Endothelial cell of umbilical vein (primary cell): ENCODE results near the gene UBXN11. TPM values are rescaled to one million over a fixed set of nuclear protein-coding genes. Genes with fewer than 3 reads are reported as not detected.

Source experiments
- BruUV-seq: library from RNA; stranded (reverse); fragments of 400-500 nt; replicated peaks from 2 replicates; lab custom pipeline; 2021; lab: Mats Ljungman, UMichigan
- CTCF ChIA-PET: fragments of 300-600, 350-600 bp; sonication (Branson Sonifier 250); formaldehyde crosslinking; loops from one replicate; lab custom pipeline; 2021; ENCODE audit warnings: antibody characterized with exemption, inconsistent platforms; lab: Charles Lee
- POLR2A ChIA-PET: fragments of 300-600, 350-600 bp; sonication (Branson Sonifier 250); formaldehyde crosslinking; loops from one replicate; lab custom pipeline; 2021; ENCODE audit warnings: antibody characterized with exemption, inconsistent platforms; lab: Charles Lee
- DNase-seq: peaks from one replicate; pipeline ENCODE4 v3.0.0-alpha.2; 2011; ENCODE audit warnings: low read depth, low spot score
- FAIRE-seq: peaks from 2 replicates; lab custom pipeline; 2011; peaks lifted over from hg19 to GRCh38; lab: Jason Lieb, UNC
- H2AFZ ChIP-seq: 2 replicates; pipeline ENCODE4 v1.6.0; 2012; ENCODE audit warnings: low read depth, low read length, control low read depth, inconsistent platforms
- H3K27ac ChIP-seq: 2 replicates; pipeline ENCODE4 v1.5.1; 2011; ENCODE audit warnings: low read depth, mild to moderate bottlenecking, control low read depth, low read length, moderate library complexity; ENCODE audit not compliant: insufficient read depth
- H3K27me3 ChIP-seq, 2 experiments: 2 replicates each; pipeline versions ENCODE4 v1.6.0 to v1.6.1; 2011; ENCODE audit warnings: low read length in 2 of 2, mixed read lengths in 1 of 2; ENCODE audit not compliant: control insufficient read depth in 2 of 2, insufficient read depth in 2 of 2
- H3K36me3 ChIP-seq, 2 experiments: 2 replicates in 1 of 2; 3 replicates in 1 of 2; pipeline ENCODE4 v1.5.1; 2011; ENCODE audit warnings: low read length in 2 of 2, mild to moderate bottlenecking in 1 of 2, moderate library complexity in 1 of 2; ENCODE audit not compliant: control insufficient read depth in 2 of 2, insufficient read depth in 2 of 2; ENCODE audit errors: extremely low read depth in 1 of 2
- H3K4me1 ChIP-seq: 3 replicates; pipeline ENCODE4 v1.5.1; 2011; ENCODE audit warnings: mild to moderate bottlenecking, low read length; ENCODE audit not compliant: control insufficient read depth, insufficient read depth; ENCODE audit errors: extremely low read depth
- H3K4me2 ChIP-seq: 2 replicates; pipeline ENCODE4 v1.6.1; 2011; ENCODE audit warnings: low read length, control low read depth, mixed read lengths; ENCODE audit not compliant: insufficient read depth
- H3K4me3 ChIP-seq, 3 experiments: fragments of 200-600 bp in 1 of 3; sonication (generic), shearing (Covaris generic) in 1 of 3; replicated peaks in 1 of 3; 2 replicates each; pipeline ENCODE4 v1.5.1; 2011 to 2016; ENCODE audit warnings: control low read depth in 3 of 3, low read length in 3 of 3, mild to moderate bottlenecking in 2 of 3, inconsistent platforms in 1 of 3, low read depth in 1 of 3, moderate library complexity in 1 of 3; ENCODE audit not compliant: insufficient read depth in 1 of 3
- H3K79me2 ChIP-seq: 2 replicates; pipeline ENCODE4 v1.6.0; 2012; ENCODE audit warnings: low read length, inconsistent platforms; ENCODE audit not compliant: control insufficient read depth, insufficient read depth
- H3K9ac ChIP-seq: replicated peaks from 2 replicates; pipeline ENCODE3; 2011; ENCODE audit warnings: low read length, control low read depth; ENCODE audit not compliant: insufficient read depth; ENCODE audit errors: extremely low read depth
- H3K9me1 ChIP-seq: replicated peaks from 3 replicates; pipeline ENCODE4 v1.6.0; 2011; ENCODE audit warnings: mild to moderate bottlenecking, low read length; ENCODE audit not compliant: control insufficient read depth, insufficient read depth; ENCODE audit errors: extremely low read depth
- H3K9me3 ChIP-seq: replicated peaks from 2 replicates; pipeline ENCODE4 v1.5.1; 2012; ENCODE audit warnings: low read length, inconsistent platforms; ENCODE audit not compliant: control insufficient read depth, insufficient read depth
- H4K20me1 ChIP-seq: replicated peaks from 2 replicates; pipeline ENCODE3; 2011; ENCODE audit warnings: mild to moderate bottlenecking, low read length; ENCODE audit not compliant: control insufficient read depth, insufficient read depth; ENCODE audit errors: extremely low read depth
- CTCF ChIP-seq, 2 donors: IDR thresholded peaks; 1 replicate in 1 of 2; 2 replicates in 1 of 2; pipeline ENCODE4 v1.5.1; 2011; ENCODE audit warnings: low read length in 2 of 2, mild to moderate bottlenecking in 2 of 2, moderate library complexity in 2 of 2, control low read depth in 1 of 2, inconsistent platforms in 1 of 2, low read depth in 1 of 2; ENCODE audit not compliant: insufficient read depth in 1 of 2; ENCODE audit errors: extremely low read depth in 1 of 2
- EZH2 ChIP-seq: IDR thresholded peaks from 2 replicates; pipeline ENCODE4 v1.6.1; 2012; ENCODE audit warnings: borderline replicate concordance, low read depth, mild to moderate bottlenecking, moderate library complexity, low read length, inconsistent platforms; ENCODE audit not compliant: severe bottlenecking
- FOS ChIP-seq: IDR thresholded peaks from 2 replicates; pipeline ENCODE4 v1.6.1; 2011; ENCODE audit warnings: mild to moderate bottlenecking, low read length, moderate library complexity, borderline replicate concordance; ENCODE audit not compliant: insufficient read depth
- GATA2 ChIP-seq: IDR thresholded peaks from 2 replicates; pipeline ENCODE4 v1.7.0; 2011; ENCODE audit warnings: low read depth, mild to moderate bottlenecking, moderate library complexity, mixed read lengths, low read length; ENCODE audit not compliant: insufficient read length, insufficient read depth
- JUN ChIP-seq: IDR thresholded peaks from 2 replicates; pipeline ENCODE4 v1.6.1; 2011; ENCODE audit warnings: borderline replicate concordance, low read depth; ENCODE audit not compliant: insufficient read length, insufficient read depth
- MAX ChIP-seq: IDR thresholded peaks from 2 replicates; pipeline ENCODE4 v1.6.1; 2011; ENCODE audit not compliant: insufficient read depth, insufficient read length
- MYC ChIP-seq: IDR thresholded peaks from one replicate; pipeline ENCODE4 v1.6.1; 2011; ENCODE audit warnings: mild to moderate bottlenecking, low read depth, low read length
- POLR2A ChIP-seq: IDR thresholded peaks from 2 replicates; pipeline ENCODE4 v1.6.1; 2012; ENCODE audit warnings: low read depth, mild to moderate bottlenecking, control low read depth, low read length
- POLR2AphosphoS5 ChIP-seq: IDR thresholded peaks from 2 replicates; pipeline ENCODE4 v1.6.1; 2012; ENCODE audit warnings: low read depth, mild to moderate bottlenecking, control low read depth, low read length, moderate library complexity; ENCODE audit not compliant: insufficient read depth
- dilution Hi-C: fragments of 300-500 bp; cut with MboI; formaldehyde crosslinking; loops from one replicate; pipeline ENCODE4 v1.15.0; 2019; ENCODE audit warnings: low sequenced_read_pairs; ENCODE audit not compliant: extremely low pct_ligation_motif_present
- intact Hi-C: fragments of 100-400 bp; cut with micrococcal nuclease; formaldehyde crosslinking; loops from one replicate; pipeline ENCODE4 v1.10.0; 2022
- polyA plus RNA-seq, 4 experiments: library from polyadenylated mRNA; depleted of rRNA in 3 of 4; stranded (reverse) in 3 of 4; unstranded in 1 of 4; fragments of >200 nt; gene quantifications; 2 replicates each; pipeline versions ENCODE4 v1.2.1 to v1.2.3, GENCODE V29; 2011 to 2012; ENCODE audit warnings: missing spikeins in 1 of 4
- total RNA-seq: library from RNA; stranded (reverse); gene quantifications from 2 replicates; pipeline ENCODE4 v1.2.3, GENCODE V29; 2021

The UBXN11 gene
- total and polyA plus RNA-seq, 2 donors (not counting 3 experiments of a cell fraction or from before 2014, with no cell fraction given), result 14.8 to 15.6 TPM

- ChIA-PET POLR2A (no interaction called here), CTCF (no interaction called here)
- H3K4me3 ChIP-seq, result no peak overlapping the region
- no peak overlapping the region for H3K4me2 ChIP-seq
- H4K20me1 ChIP-seq, result no peaks in the 10 kb centered on the region
- no peak overlapping the region for H3K9ac ChIP-seq
- no peak for TF ChIP-seq MAX
- no peak for TF ChIP-seq POLR2AphosphoS5
- TF ChIP-seq EZH2, result no peak
- no peak for TF ChIP-seq POLR2A
- no peak for TF ChIP-seq MYC
- TF ChIP-seq JUN, result no peak
- no peak for TF ChIP-seq FOS
- no peak for TF ChIP-seq GATA2
- TF ChIP-seq CTCF (IDR thresholded peaks at IDR 0.05; ENCODE audit: extremely low read depth in 1 of 2, insufficient read depth in 1 of 2, low read depth in 1 of 2, low read length in 2 of 2), result no peak
- H3K9me1 ChIP-seq, result no peaks in the 10 kb centered on the region
- no peaks in the 10 kb centered on the region for H3K9me3 ChIP-seq
- no TSS peak for BruUV-seq
- dilution Hi-C loops (no loop called here), intact Hi-C loops (no loop called here)
- H3K79me2 ChIP-seq, result peaks cover 5% of the 10 kb centered on the region
- H2AFZ ChIP-seq, result no peak overlapping the region
- no peak overlapping the region for H3K27ac ChIP-seq
- FAIRE-seq, result no peak
- no peaks in the 10 kb centered on the region for H3K4me1 ChIP-seq
- no peak for DNase-seq
- H3K27me3 ChIP-seq, result no peaks in the 10 kb centered on the region
- H3K36me3 ChIP-seq, result peaks cover 2 to 3% of the 10 kb centered on the region in 2 experiments
These were observed 53.7 kb downstream of the UBXN11 start for GRCh38 chr1:26252718-26253117.
